H9 (cell line): ENCODE data around the gene CDK2AP2. TPM values are rescaled to one million over a fixed set of nuclear protein-coding genes. Genes with fewer than 3 reads are reported as not detected.

Experiments
- DNase-seq: peaks from one replicate; pipeline ENCODE4 v3.0.0-alpha.2; 2017
- H2AFZ ChIP-seq: one replicate; pipeline ENCODE4 v1.6.1; 2013; ENCODE audit warnings: mild to moderate bottlenecking, low read length, control low read depth, moderate library complexity
- H2AK5ac ChIP-seq: 2 replicates; pipeline ENCODE4 v1.6.1; 2013; ENCODE audit warnings: low read length, control low read depth, mixed read lengths; ENCODE audit not compliant: insufficient read length
- H2BK120ac ChIP-seq: one replicate; pipeline ENCODE4 v1.6.1; 2013; ENCODE audit warnings: low read depth, mild to moderate bottlenecking, low read length, control low read depth, inconsistent platforms; ENCODE audit not compliant: poor library complexity, severe bottlenecking
- H2BK12ac ChIP-seq: 2 replicates; pipeline ENCODE4 v1.6.1; 2013; ENCODE audit warnings: low read length, control low read depth, mixed read lengths, low read depth; ENCODE audit not compliant: insufficient read length
- H2BK15ac ChIP-seq: 2 replicates; pipeline ENCODE4 v1.6.1; 2013; ENCODE audit warnings: low read depth, low read length, control low read depth
- H2BK20ac ChIP-seq: one replicate; pipeline ENCODE4 v1.6.1; 2013; ENCODE audit warnings: low read depth, mild to moderate bottlenecking, low read length, control low read depth, inconsistent platforms; ENCODE audit not compliant: poor library complexity, severe bottlenecking
- H2BK5ac ChIP-seq: 2 replicates; pipeline ENCODE4 v1.6.1; 2013; ENCODE audit warnings: low read length, control low read depth, mixed read lengths; ENCODE audit not compliant: insufficient read length
- H3K14ac ChIP-seq: 2 replicates; pipeline ENCODE4 v1.6.1; 2013; ENCODE audit warnings: low read length, control low read depth; ENCODE audit not compliant: insufficient read depth
- H3K18ac ChIP-seq: 2 replicates; pipeline ENCODE4 v1.6.1; 2013; ENCODE audit warnings: low read depth, mild to moderate bottlenecking, mixed read lengths, low read length, control low read depth; ENCODE audit not compliant: insufficient read length
- H3K23ac ChIP-seq: 2 replicates; pipeline ENCODE4 v1.6.1; 2013; ENCODE audit warnings: low read length, control low read depth, mixed read lengths, low read depth; ENCODE audit not compliant: insufficient read length
- H3K23me2 ChIP-seq: 2 replicates; pipeline ENCODE4 v1.6.1; 2013; ENCODE audit warnings: low read depth, mild to moderate bottlenecking, mixed read lengths, low read length, control low read depth; ENCODE audit not compliant: insufficient read length, poor library complexity, severe bottlenecking
- H3K27ac ChIP-seq: 2 replicates; pipeline ENCODE4 v1.5.1; 2013; ENCODE audit warnings: low read length, control low read depth, mixed read lengths, low read depth; ENCODE audit not compliant: insufficient read length
- H3K27me3 ChIP-seq: 2 replicates; pipeline ENCODE4 v1.6.1; 2013; ENCODE audit warnings: low read length, control low read depth, inconsistent platforms; ENCODE audit not compliant: insufficient read depth
- H3K4ac ChIP-seq: 2 replicates; pipeline ENCODE4 v1.6.1; 2013; ENCODE audit warnings: low read depth, mild to moderate bottlenecking, control low read depth, inconsistent platforms, low read length, moderate library complexity
- H3K4me1 ChIP-seq: 2 replicates; pipeline ENCODE4 v1.6.1; 2013; ENCODE audit warnings: low read length, control low read depth, inconsistent platforms; ENCODE audit not compliant: insufficient read depth
- H3K4me2 ChIP-seq: 2 replicates; pipeline ENCODE4 v1.6.1; 2013; ENCODE audit warnings: low read length, control low read depth, mixed read lengths; ENCODE audit not compliant: insufficient read length, insufficient read depth
- H3K56ac ChIP-seq: 2 replicates; pipeline ENCODE4 v1.6.1; 2013; ENCODE audit warnings: low read depth, mild to moderate bottlenecking, mixed read lengths, low read length, control low read depth; ENCODE audit not compliant: insufficient read length
- H3K79me1 ChIP-seq: 2 replicates; pipeline ENCODE4 v1.6.1; 2013; ENCODE audit warnings: low read depth, mild to moderate bottlenecking, moderate library complexity, low read length, control low read depth, inconsistent platforms; ENCODE audit not compliant: insufficient read depth, poor library complexity, severe bottlenecking
- H3K79me2 ChIP-seq: 2 replicates; pipeline ENCODE4 v1.6.1; 2013; ENCODE audit warnings: low read length, control low read depth, inconsistent platforms; ENCODE audit not compliant: insufficient read depth
- H3K9ac ChIP-seq: 2 replicates; pipeline ENCODE4 v1.6.1; 2013; ENCODE audit warnings: low read length, control low read depth, mixed read lengths; ENCODE audit not compliant: insufficient read length; ENCODE audit errors: extremely low read depth
- H3K9me3 ChIP-seq: one replicate; pipeline ENCODE4 v1.6.1; 2013; ENCODE audit warnings: low read depth, low read length, inconsistent platforms; ENCODE audit not compliant: control insufficient read depth
- H3T11ph ChIP-seq: one replicate; pipeline ENCODE4 v1.6.1; 2013; ENCODE audit warnings: mild to moderate bottlenecking, low read length, control low read depth, inconsistent platforms
- H4K20me1 ChIP-seq: one replicate; pipeline ENCODE4 v1.6.1; 2013; ENCODE audit not compliant: control insufficient read depth, insufficient read length, insufficient read depth
- H4K5ac ChIP-seq: 2 replicates; pipeline ENCODE4 v1.6.1; 2013; ENCODE audit warnings: low read depth, mild to moderate bottlenecking, mixed read lengths, low read length, control low read depth; ENCODE audit not compliant: insufficient read length
- H4K8ac ChIP-seq: replicated peaks from 2 replicates; pipeline ENCODE4 v1.6.1; 2013; ENCODE audit warnings: low read length, control low read depth, mixed read lengths, low read depth; ENCODE audit not compliant: insufficient read length
- H4K91ac ChIP-seq: 2 replicates; pipeline ENCODE4 v1.6.1; 2013; ENCODE audit warnings: low read depth, mild to moderate bottlenecking, moderate library complexity, mixed read lengths, low read length, control low read depth; ENCODE audit not compliant: insufficient read length
- H3K27ac Mint-ChIP-seq, 3 experiments: 2 replicates in 2 of 3; 3 replicates in 1 of 3; pipeline ENCODE4 v1.8.0; 2020 to 2021; ENCODE audit warnings: mixed read lengths in 3 of 3, mild to moderate bottlenecking in 1 of 3, moderate library complexity in 1 of 3
- H3K27me3 Mint-ChIP-seq: 2 replicates; pipeline ENCODE4 v1.8.0; 2021; ENCODE audit warnings: low read depth, mild to moderate bottlenecking, moderate library complexity, mixed read lengths
- H3K36me3 Mint-ChIP-seq, 3 experiments: 2 replicates in 2 of 3; 3 replicates in 1 of 3; pipeline ENCODE4 v1.8.0; 2020 to 2021; ENCODE audit warnings: low read depth in 3 of 3, mixed read lengths in 3 of 3; ENCODE audit not compliant: insufficient read depth in 1 of 3
- H3K4me1 Mint-ChIP-seq, 2 experiments: 2 replicates each; pipeline ENCODE4 v1.8.0; 2020; ENCODE audit warnings: mixed read lengths in 2 of 2
- H3K4me3 Mint-ChIP-seq, 2 experiments: 2 replicates in 1 of 2; 3 replicates in 1 of 2; pipeline ENCODE4 v1.8.0; 2020 to 2021; ENCODE audit warnings: mild to moderate bottlenecking in 2 of 2, mixed read lengths in 2 of 2, moderate library complexity in 1 of 2
- H3K9me3 Mint-ChIP-seq, 2 experiments: 2 replicates in 1 of 2; 3 replicates in 1 of 2; pipeline ENCODE4 v1.8.0; 2020; ENCODE audit warnings: mild to moderate bottlenecking in 2 of 2, mixed read lengths in 2 of 2, moderate library complexity in 1 of 2
- CTCF ChIP-seq: fragments of 200-600 bp; sonication (generic); conservative IDR thresholded peaks from 3 replicates; pipeline ENCODE4 v1.8.0; 2021; ENCODE audit warnings: antibody characterized with exemption, mild to moderate bottlenecking
- WGBS: extraction: QIAGEN DNeasy Blood & Tissue Kit; methylation state at CpG from one replicate; pipeline ENCODE4 v1.1.7; 2013; ENCODE audit warnings: missing lambda C conversion rate, low lambda C conversion rate, mixed read lengths; ENCODE audit not compliant: insufficient read length; ENCODE audit errors: extremely low coverage; 5-methylcytosine and 5-hydroxymethylcytosine counted together
- total RNA-seq: library from RNA; stranded (reverse); gene quantifications from 2 replicates; pipeline ENCODE4 v1.2.1, GENCODE V29; 2021

Gene CDK2AP2
- total RNA-seq, 1 experiment from 2014 or later = 36.1 TPM

- no peaks in the 10 kb centered on the region for H4K20me1 ChIP-seq
- peaks cover 6 to 7% of the 10 kb centered on the region in 2 experiments for H3K4me1 Mint-ChIP-seq
- no peaks in the 10 kb centered on the region for H3K9me3 Mint-ChIP-seq
- no peak overlapping the region for H3K18ac ChIP-seq
- no peak overlapping the region for H2AFZ ChIP-seq
- H3K9ac ChIP-seq = no peak overlapping the region
- peaks cover 4 to 32% (median 20%) of the 10 kb centered on the region in 3 experiments; a peak in 5 of 7 replicates for H3K36me3 Mint-ChIP-seq
- no peak overlapping the region for H3T11ph ChIP-seq
- no peak overlapping the region for H3K4ac ChIP-seq
- no peak overlapping the region for H2BK12ac ChIP-seq
- H2BK5ac ChIP-seq = no peak overlapping the region
- no peaks in the 10 kb centered on the region for H3K9me3 ChIP-seq
- no peak overlapping the region; a peak in 1 of 7 replicates for H3K27ac Mint-ChIP-seq
- no peaks in the 10 kb centered on the region for H3K4me1 ChIP-seq
- H4K5ac ChIP-seq = no peak overlapping the region
- H3K56ac ChIP-seq = no peak overlapping the region
- H4K91ac ChIP-seq = no peak overlapping the region
- H4K8ac ChIP-seq = no peak overlapping the region
- no peak for DNase-seq
- H3K27ac ChIP-seq = no peak overlapping the region
- no peak overlapping the region; a peak in 1 of 5 replicates for H3K4me3 Mint-ChIP-seq
- H2AK5ac ChIP-seq = no peak overlapping the region
- H3K79me2 ChIP-seq = no peaks in the 10 kb centered on the region
- H3K27me3 Mint-ChIP-seq = no peaks in the 10 kb centered on the region
- no peak for TF ChIP-seq CTCF
- no peak overlapping the region for H3K14ac ChIP-seq
- no peaks in the 10 kb centered on the region for H3K27me3 ChIP-seq
- no peak overlapping the region for H2BK120ac ChIP-seq
- no peak overlapping the region for H2BK15ac ChIP-seq
- H2BK20ac ChIP-seq = no peak overlapping the region
- WGBS = no CpG with 5 or more reads among the region's 23 CpGs
- H3K23ac ChIP-seq = no peak overlapping the region
- H3K79me1 ChIP-seq = no peaks in the 10 kb centered on the region
- H3K4me2 ChIP-seq = no peak overlapping the region
- no peaks in the 10 kb centered on the region for H3K23me2 ChIP-seq
Observed at GRCh38 chr11:67489885-67490726, 17.9 kb downstream of the CDK2AP2 start.
